Mammary epithelial cell (primary cell): ENCODE measurements around the gene TMC3.

Experiments used
- CTCF ChIP-seq, 2 donors: IDR thresholded peaks in 1 of 2; conservative IDR thresholded peaks in 1 of 2; 2 replicates each; pipeline ENCODE4 v1.5.1; 2011 to 2012; ENCODE audit warnings: inconsistent platforms in 2 of 2, low read length in 2 of 2, mild to moderate bottlenecking in 2 of 2, control low read depth in 1 of 2, low read depth in 1 of 2; ENCODE audit not compliant: insufficient read depth in 1 of 2; ENCODE audit errors: extremely low read depth in 1 of 2
- EZH2 ChIP-seq: IDR thresholded peaks from 2 replicates; pipeline ENCODE4 v1.6.1; 2012; ENCODE audit warnings: low read length, inconsistent platforms, borderline replicate concordance

GRCh38 chr15:81296186-81296585 is 77.8 kb downstream of the TMC3 start:
- TF ChIP-seq CTCF (conservative IDR thresholded peaks at IDR 0.05 in 1 of 2, IDR thresholded peaks at IDR 0.05 in 1 of 2; ENCODE audit: extremely low read depth in 1 of 2, insufficient read depth in 1 of 2, low read depth in 1 of 2, low read length in 2 of 2) (no peak), EZH2 (no peak)
